Measurements from ENCODE around the gene VPS9D1.

The VPS9D1 gene, protein sequence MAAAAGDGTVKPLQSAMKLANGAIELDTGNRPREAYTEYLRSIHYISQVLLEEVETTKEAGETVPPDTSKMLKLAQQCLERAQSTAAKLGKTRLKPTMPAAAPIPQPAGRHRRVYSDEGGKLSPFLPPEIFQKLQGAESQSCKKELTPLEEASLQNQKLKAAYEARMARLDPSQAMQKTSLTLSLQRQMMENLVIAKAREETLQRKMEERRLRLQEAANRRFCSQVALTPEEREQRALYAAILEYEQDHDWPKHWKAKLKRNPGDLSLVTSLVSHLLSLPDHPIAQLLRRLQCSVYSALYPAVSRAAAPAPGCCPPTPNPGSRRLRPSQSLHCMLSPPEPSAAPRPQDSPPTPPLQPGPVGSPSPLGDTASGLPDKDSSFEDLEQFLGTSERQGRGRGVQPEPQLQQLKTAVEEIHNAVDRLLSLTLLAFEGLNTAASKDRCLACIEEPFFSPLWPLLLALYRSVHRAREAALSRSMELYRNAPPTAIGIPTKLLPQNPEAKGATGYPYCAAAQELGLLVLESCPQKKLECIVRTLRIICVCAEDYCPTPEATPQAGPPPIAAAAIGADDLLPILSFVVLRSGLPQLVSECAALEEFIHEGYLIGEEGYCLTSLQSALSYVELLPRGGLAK

DNA sequence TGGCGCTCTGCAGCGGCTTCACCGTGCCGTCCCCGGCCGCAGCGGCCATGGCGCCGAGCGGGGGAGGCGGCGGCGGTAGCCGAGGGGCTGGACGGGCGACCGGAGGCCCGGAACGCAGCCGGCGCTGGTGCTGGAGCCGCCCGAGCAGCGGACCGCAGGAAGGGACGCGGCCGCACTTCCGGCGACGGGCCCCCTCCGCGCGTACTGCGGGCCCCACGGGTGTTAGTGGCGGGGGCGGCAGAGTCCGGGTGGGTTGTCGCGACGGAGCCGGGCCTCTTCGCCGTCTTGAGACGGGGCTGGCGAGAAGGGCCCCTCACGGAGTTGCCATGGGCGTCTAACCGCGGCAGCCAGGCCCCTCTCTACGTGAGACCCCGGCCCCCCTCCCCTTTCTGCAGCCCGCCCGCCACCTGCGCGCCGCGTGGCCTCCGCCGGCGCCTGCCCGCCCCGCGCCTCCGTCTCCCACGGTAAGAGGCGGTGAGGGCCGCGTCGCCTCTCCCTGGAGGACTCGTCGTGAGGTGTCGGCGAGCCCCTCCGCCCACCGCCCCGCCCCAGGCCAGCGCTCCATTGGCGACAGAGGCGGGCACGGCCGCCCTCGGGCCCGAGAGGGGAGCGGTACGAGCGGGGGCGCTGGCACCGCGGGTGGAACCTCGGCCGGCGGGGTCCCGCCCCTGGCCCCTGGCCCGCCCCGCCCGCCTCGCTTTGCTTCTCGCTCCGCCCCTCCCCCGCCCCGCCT lies at the start of gene VPS9D1, which contains the start of gene ZNF276:
VPS9D1 (minus strand) TSS at position 86 of the 733 bp plus-strand sequence; CDS start at position 49, 37 bp downstream.
ZNF276 (plus strand) TSS at position 725 of the 733 bp plus-strand sequence. CDS start 104 bp downstream, outside the sequence.
- Mint-ChIP-seq H3K27ac (peak within 1 kb of the TSS; percentile 79), H3K4me1 (peaks cover 41% of the 10 kb centered on the region), H3K36me3 (peaks cover 26% of the 10 kb centered on the region), H3K4me3 (peak within 1 kb of the TSS; percentile 77), H3K27me3 (no peaks in the 10 kb centered on the region), H3K9me3 (no peaks in the 10 kb centered on the region)
- ATAC-seq: peak; percentile 85

DNA sequence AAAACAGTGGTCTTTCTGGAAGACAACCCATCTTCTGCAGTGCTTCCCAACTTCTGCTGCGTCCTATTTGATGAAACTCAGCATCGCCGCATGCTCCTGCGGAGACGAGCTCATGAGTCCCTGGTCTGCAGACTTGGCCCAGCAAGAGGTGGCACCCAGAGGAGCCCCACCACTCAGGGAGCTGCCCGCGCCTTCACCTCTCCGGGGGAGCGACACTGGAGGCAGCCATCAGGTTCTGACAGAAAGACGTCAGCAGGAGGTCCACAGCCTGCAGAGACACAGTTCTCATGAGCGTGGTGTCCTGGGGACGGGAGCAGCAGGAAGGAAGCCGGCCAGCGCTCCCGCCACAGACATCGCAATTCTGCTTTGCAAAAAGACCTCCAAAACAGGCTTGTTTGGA lies 49.7 kb upstream of the VPS9D1 start:
- H3K36me3 Mint-ChIP-seq: peaks cover 45% of the 10 kb centered on the region
- H3K4me3 Mint-ChIP-seq: no peak overlapping the region
- H3K27ac Mint-ChIP-seq: no peak overlapping the region
- H3K9me3 Mint-ChIP-seq: no peaks in the 10 kb centered on the region
- H3K4me1 Mint-ChIP-seq: peaks cover 1% of the 10 kb centered on the region
- H3K27me3 Mint-ChIP-seq: no peaks in the 10 kb centered on the region
- ATAC-seq: no peak

DNA sequence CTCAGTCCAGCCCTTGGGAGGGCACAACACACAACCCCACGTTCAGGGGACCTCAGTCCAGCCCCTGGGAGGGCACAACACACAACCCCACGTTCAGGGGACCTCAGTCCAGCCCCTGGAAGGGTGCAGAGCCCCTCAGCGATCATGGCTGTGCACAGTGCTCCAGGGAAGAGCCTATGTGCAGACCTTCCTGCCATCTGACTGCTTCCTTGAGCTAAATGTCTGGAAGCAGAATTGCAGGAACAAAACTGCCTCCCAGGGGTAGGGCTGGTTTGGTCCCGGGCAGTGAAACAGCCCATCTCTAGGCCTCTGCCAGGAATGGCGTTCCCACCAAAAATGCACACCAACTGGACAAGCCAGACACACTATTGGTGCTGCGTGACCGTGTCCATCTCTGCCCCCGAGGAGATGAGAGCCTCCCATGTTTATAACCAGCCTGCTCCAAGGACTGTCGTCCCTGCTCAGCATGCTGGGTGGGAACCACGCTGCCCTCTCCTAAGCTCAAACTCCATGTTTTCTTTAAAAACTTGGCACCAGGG lies 44.7 kb upstream of the VPS9D1 start:
- H3K4me3 Mint-ChIP-seq: peak overlapping the region; percentile 85
- no peaks in the 10 kb centered on the region for H3K9me3 Mint-ChIP-seq
- peaks cover 34% of the 10 kb centered on the region for H3K36me3 Mint-ChIP-seq
- H3K4me1 Mint-ChIP-seq: peaks cover 45% of the 10 kb centered on the region
- no peaks in the 10 kb centered on the region for H3K27me3 Mint-ChIP-seq
- ATAC-seq: no peak
- H3K27ac Mint-ChIP-seq: peak overlapping the region; percentile 91

DNA sequence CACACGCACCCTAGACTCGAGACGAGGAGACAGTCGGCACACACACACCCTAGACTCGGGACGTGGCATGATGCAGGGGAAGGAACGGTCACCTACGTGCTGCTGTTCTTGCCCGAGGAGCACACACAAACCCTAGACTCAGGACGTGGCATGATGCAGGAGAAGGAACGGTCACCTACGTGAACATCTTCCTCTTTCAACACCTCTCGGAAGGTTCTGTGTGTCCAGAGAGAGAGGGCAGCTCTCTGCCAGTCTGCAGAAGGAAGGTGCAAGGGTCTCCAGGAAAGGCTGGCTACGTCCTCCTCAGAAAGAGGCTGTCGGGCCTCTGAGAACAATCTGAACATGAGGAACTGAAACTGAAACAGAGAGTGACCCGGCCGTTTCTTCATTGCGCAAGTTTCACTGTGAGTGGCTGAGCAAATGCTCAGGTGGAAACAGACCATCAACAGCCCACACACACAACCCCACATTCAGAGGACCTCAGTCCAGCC lies 44.1 kb upstream of the VPS9D1 start:
- Mint-ChIP-seq H3K36me3 (peaks cover 32% of the 10 kb centered on the region), H3K4me1 (peaks cover 49% of the 10 kb centered on the region), H3K9me3 (no peaks in the 10 kb centered on the region), H3K27ac (peak overlapping the region; percentile 91), H3K27me3 (no peaks in the 10 kb centered on the region), H3K4me3 (peak overlapping the region; percentile 85)
- peak; percentile 96 for ATAC-seq

DNA sequence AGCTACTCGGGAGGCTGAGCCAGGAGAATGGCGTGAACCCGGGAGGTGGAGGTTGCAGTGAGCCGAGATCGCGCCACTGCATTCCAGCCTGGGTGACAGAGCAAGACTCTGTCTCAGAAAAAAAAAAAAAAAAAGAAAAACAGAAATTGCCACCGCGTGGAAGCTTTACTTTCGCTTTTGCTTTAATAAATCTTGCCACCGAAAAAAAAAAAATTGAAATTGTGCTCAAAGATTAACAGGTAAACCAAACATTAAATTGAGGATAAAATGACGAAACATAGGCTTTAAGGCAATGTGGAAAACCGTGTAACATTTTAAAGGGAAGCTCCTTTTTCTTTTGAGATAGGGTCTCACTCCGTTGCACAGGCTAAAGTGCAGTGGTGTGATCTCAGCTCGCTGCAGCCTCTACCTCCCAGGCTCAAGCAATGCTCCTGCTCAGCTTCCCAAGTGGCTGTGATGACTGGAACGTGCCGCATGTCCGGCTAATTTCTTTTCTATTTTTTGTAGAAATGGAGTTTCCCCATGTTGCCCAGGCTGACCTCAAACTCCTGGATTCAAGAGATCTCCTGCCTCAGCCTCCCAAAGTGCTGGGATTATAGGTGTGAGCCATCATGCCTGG lies 40.7 kb upstream of the VPS9D1 start:
- Mint-ChIP-seq H3K27me3 (no peaks in the 10 kb centered on the region), H3K4me1 (peaks cover 55% of the 10 kb centered on the region), H3K27ac (peak overlapping the region; percentile 93), H3K4me3 (peak overlapping the region; percentile 81), H3K9me3 (no peaks in the 10 kb centered on the region), H3K36me3 (peaks cover 20% of the 10 kb centered on the region)
- ATAC-seq: no peak

DNA sequence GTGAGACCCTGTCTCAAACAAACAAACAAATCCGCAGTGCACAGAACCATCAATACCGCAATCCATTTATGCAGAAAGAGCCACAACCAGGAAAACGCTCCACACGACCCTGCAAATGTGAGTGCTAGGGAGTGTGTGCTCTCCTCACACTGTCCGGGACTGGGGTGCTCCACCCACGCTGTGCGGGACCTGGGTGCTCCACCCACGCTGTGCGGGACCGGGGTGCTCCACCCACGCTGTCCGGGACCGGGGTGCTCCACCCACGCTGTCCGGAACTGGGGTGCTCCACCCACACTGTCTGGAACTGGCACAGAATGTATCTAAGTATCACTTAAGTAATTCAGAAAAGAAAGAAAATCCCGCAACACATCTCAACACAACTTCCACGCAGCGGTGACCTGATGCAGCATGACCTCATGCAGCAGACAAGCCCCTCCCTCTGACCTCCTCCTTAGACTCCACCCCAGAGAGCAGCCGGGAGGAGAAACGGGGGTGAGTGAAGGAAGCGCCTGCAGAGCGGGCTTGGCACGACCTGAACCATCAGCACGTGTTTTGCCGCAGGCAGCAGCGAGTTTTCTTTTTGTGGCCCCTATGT lies 39.1 kb upstream of the VPS9D1 start:
- no peaks in the 10 kb centered on the region for H3K27me3 Mint-ChIP-seq
- no peak for ATAC-seq
- H3K27ac Mint-ChIP-seq: peak overlapping the region; percentile 93
- no peaks in the 10 kb centered on the region for H3K9me3 Mint-ChIP-seq
- no peak overlapping the region for H3K4me3 Mint-ChIP-seq
- peaks cover 32% of the 10 kb centered on the region for H3K36me3 Mint-ChIP-seq
- peaks cover 49% of the 10 kb centered on the region for H3K4me1 Mint-ChIP-seq

DNA sequence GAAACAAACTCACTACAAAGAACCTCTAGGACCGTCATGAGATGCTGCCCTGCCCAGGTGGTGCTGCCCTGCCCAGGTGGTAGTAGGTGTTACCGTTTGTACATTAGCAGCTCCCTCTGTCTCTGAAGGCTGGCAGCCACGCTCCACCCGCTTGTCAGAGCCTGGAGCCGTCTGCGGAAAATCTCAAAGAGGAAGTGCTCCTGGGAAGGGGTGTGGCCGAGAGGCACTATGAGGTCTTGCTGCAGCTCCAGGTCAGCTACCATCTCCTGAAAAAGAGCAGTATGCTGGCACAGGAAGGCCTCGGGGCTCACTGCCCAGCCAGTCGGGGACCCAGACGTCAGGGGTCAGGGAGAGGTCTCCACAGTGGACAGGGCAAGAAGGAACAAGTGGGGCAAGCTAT lies 28.9 kb upstream of the VPS9D1 start:
- peak overlapping the region; percentile 59 for H3K27ac Mint-ChIP-seq
- H3K4me1 Mint-ChIP-seq: peaks cover 19% of the 10 kb centered on the region
- H3K27me3 Mint-ChIP-seq: no peaks in the 10 kb centered on the region
- no peaks in the 10 kb centered on the region for H3K9me3 Mint-ChIP-seq
- no peak overlapping the region for H3K4me3 Mint-ChIP-seq
- peaks cover 39% of the 10 kb centered on the region for H3K36me3 Mint-ChIP-seq
- ATAC-seq: no peak

DNA sequence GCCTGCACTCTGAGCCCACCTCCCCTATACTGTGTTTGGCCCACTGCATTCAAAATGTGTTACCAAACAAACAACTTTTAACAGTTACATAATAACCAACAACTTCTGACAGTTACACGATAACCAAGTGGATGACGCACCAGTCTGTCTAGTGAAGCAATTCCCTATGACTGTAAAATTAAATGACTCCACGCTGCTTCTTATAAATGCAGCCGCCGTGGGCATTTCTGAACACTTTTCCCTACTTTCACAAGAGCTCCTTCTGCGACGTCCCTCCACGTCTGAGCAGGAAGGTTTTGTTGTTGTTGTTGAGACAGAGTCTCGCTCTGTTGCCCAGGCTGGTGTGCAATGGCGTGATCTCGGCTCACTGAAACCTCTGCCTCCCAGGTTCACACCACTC lies 28.2 kb upstream of the VPS9D1 start:
- no peak overlapping the region for H3K27ac Mint-ChIP-seq
- H3K4me1 Mint-ChIP-seq: peaks cover 15% of the 10 kb centered on the region
- no peak for ATAC-seq
- H3K36me3 Mint-ChIP-seq: peaks cover 36% of the 10 kb centered on the region
- H3K4me3 Mint-ChIP-seq: no peak overlapping the region
- no peaks in the 10 kb centered on the region for H3K27me3 Mint-ChIP-seq
- H3K9me3 Mint-ChIP-seq: no peaks in the 10 kb centered on the region

DNA sequence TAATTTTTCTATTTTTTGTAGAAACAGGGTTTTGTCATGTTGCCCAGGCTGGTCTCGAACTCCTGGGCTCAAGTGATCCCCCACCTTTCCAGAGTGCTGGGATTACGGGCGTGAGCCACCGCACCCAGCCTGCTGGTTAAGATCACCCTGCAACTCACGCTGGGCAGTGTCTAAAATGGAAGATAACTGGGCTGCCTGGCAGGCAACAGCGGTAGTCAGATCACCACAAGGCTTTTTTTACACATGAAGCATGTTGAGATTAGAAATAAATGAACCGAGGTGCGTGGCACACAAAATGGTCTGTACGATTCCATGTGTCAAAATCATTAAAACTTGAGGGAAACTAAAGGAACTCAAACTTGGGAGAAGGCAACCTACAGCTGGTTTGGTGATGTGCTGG lies 27.4 kb upstream of the VPS9D1 start:
- no peak for ATAC-seq
- Mint-ChIP-seq H3K4me1 (peaks cover 10% of the 10 kb centered on the region), H3K4me3 (no peak overlapping the region), H3K27me3 (no peaks in the 10 kb centered on the region), H3K36me3 (peaks cover 31% of the 10 kb centered on the region), H3K9me3 (no peaks in the 10 kb centered on the region), H3K27ac (no peak overlapping the region)

DNA sequence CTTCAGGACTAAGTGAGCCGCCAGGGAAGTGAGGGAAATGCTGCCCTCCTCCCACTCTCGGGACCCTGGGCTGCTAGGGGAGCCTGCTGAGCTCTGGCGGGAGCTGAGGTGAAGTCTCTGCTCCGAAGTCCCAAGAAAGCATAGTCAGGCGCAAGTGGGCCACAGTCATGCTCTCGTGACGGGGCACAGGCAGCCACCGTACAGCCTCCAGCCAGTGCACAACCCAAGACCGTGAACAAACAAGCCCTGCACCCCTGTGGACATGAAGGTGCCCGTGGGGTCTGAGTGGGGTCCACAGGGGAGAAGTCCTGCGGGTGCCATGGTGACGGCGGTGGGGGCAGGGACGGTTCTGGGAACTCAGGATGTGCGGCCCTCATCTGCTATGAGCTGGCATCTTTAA lies 25.3 kb upstream of the VPS9D1 start:
- Mint-ChIP-seq H3K27me3 (no peaks in the 10 kb centered on the region), H3K27ac (no peak overlapping the region), H3K4me3 (no peak overlapping the region), H3K9me3 (no peaks in the 10 kb centered on the region), H3K36me3 (peaks cover 23% of the 10 kb centered on the region), H3K4me1 (peaks cover 15% of the 10 kb centered on the region)
- no peak for ATAC-seq

DNA sequence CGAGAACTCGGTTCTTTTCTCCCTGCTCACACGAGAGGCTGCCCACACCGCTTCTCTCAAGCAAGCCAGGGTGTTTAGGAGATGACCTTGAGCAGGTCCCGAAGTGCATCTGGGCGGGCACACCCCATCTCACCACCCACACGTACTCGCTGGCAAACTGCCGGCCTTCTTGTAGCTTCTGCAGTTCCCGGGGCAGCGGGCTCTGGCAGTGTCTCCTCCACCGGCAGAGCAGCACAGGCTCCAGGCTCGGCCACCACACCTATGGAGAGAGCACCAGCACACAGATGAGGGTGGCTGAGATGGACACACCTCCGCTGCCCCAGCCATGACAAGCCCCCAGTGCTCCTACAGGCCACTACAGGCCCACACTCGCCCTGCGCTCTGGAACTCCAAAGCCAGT lies 24.1 kb upstream of the VPS9D1 start:
- ATAC-seq: no peak

DNA sequence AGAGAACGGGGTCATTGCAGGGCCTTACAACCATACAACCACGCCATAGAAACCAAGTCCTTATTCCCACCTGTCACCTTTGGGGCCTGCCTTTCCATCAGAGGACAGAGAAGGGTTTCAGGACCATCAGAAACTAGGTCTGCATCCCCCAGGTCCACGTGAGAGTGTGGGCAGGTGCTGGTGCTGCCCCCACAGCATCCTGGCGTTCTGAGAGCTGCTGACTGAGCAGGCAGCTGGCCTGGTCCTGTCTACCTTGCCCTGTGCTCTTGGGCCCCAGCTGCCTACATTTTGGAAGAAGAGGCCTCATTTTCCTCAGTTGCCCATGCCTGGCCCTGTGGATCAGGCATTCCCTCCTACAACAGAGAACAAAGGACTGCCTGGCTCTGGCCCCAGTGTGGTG lies 22.2 kb upstream of the VPS9D1 start:
- Mint-ChIP-seq H3K27me3 (no peaks in the 10 kb centered on the region), H3K4me3 (no peak overlapping the region), H3K36me3 (peaks cover 24% of the 10 kb centered on the region), H3K27ac (peak overlapping the region; percentile 35), H3K4me1 (peaks cover 14% of the 10 kb centered on the region), H3K9me3 (no peaks in the 10 kb centered on the region)
- no peak for ATAC-seq

More for the DNA sequence above, 24.1 kb upstream of the VPS9D1 start:
- no peak overlapping the region for H3K27ac Mint-ChIP-seq
- H3K27me3 Mint-ChIP-seq: no peaks in the 10 kb centered on the region
- no peak overlapping the region for H3K4me3 Mint-ChIP-seq
- no peaks in the 10 kb centered on the region for H3K9me3 Mint-ChIP-seq
- H3K4me1 Mint-ChIP-seq: peaks cover 18% of the 10 kb centered on the region
- H3K36me3 Mint-ChIP-seq: peaks cover 14% of the 10 kb centered on the region

DNA sequence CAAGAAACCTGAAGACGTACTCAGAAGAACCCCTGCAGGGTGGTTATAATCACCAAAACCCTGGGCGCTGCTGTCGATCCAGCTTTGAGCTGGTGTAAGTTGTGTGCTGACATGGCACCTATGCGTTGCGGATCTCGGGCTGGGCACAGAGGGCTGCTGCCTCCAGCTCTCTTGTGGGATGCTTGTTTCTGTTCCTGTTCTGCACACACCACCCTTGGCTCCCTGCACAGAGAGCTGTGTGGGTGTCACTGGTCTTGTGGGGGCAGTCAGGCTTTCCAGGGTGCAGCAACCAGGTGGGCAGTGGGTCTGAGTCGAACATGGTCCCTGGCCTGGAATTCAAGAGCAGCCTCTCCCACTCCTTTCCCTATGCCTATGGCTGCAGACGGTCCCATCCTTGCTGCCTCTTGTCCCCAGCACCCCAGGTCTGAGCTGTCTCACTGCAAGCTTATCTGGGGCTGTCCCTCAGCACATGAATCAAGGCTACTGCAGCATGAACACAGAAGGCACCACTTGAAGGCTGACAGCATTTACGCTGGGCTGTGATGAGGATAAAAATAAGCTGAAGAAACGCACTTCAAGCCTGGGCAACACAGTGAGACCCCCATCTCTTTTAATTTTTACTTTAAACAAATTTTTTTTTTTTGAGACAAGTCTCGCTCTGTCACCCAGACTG lies 20.8 kb upstream of the VPS9D1 start:
- ATAC-seq: peak; percentile 81
- Mint-ChIP-seq H3K9me3 (no peaks in the 10 kb centered on the region), H3K27me3 (no peaks in the 10 kb centered on the region), H3K4me3 (no peak overlapping the region), H3K27ac (peak overlapping the region; percentile 42), H3K36me3 (peaks cover 31% of the 10 kb centered on the region), H3K4me1 (peaks cover 22% of the 10 kb centered on the region)

DNA sequence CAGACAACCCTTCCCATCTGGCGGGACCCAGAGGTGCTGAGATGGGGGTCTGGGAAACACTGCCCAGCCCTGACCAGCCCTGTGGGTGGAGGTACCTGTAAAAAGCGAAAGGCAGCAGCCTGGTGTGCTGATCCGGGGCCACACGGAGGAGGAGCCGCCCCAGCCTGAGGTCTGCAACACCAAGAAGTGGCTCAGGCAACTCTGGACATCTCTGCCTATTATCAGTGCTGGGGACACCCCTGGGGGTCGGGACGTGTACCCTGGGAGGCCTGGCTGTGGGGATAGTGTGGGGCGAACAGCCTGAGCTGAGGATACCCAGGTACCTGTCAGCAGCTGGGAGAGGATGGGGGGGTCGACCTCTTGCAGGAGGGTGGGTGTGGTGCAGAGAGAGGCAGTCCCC lies 18.7 kb upstream of the VPS9D1 start:
- Mint-ChIP-seq H3K4me1 (peaks cover 22% of the 10 kb centered on the region), H3K27ac (no peak overlapping the region)
- no peak for ATAC-seq

More for the DNA sequence above, 18.7 kb upstream of the VPS9D1 start:
- H3K36me3 Mint-ChIP-seq: peaks cover 37% of the 10 kb centered on the region
- H3K4me3 Mint-ChIP-seq: no peak overlapping the region
- H3K27me3 Mint-ChIP-seq: no peaks in the 10 kb centered on the region
- H3K9me3 Mint-ChIP-seq: no peaks in the 10 kb centered on the region
